ENCODE data around the gene ADISSP. TPM values are rescaled to one million over a fixed set of nuclear protein-coding genes. Genes with fewer than 3 reads are reported as not detected.

ADISSP gene
- total and polyA plus RNA-seq, 12 donors, result 7.7 to 21.0 (median 11.3) TPM

DNA sequence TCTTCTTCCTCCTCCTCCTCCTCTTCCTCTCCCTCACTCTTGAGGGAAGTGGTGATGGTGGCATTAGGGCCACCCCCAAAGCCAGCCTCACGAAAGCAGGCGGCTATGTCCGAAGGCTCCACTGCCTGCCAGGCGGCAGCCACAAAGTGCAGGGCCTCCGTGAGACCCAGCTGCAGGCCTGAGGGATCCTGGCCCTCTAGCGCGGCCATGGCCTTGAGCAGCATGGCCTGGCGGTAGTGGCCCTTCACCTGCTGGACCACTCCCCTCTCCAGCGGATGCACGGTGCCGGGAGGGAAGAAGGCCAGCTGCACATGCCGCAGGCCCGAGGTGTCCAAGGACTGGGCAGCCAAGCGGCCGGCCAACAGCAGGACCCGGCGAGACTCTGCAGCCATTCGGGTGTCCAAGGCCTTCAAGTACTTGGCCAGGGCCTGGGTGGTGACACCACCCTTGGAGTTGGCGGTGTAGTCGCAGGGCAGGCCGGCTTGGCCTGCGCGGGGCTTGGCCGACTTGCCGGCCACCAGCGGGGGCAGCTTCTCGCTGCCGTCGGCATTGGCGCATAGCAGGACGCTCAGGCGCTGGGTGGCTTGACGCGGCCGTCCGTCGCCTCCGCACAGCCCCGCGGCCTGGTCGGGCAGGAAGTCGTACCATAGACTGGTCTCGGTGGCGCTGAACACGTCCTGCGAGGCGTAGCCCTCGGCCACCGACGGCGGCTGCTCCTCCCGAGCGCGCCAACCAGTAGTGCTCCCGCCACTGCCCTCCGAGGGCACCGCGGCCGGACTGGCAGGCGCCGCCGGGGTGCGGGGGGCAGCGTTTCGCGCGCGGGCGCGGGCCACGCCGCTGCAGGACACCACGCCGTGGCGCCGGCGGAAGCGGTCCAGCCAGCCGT, 17.9 kb upstream of the ADISSP start:
- Histone ChIP-seq H3K27me3 (no peaks in the 10 kb centered on the region), H3K4me3 (peak overlapping the region; percentile 47 to 90 (median 70)), H3K27ac (peak overlapping the region; percentile 61 to 89 (median 84)), H3K36me3 (peaks cover 0 to 16% (median 0%) of the 10 kb centered on the region in 9 donors), H3K9me3 (no peaks in the 10 kb centered on the region), H3K4me1 (peaks cover 24 to 53% (median 40%) of the 10 kb centered on the region in 9 donors)
- peak in 1 of 2 donors; percentile 19 for DNase-seq
- WGBS, 2 donors, result 27 to 29% methylated on average over 69 to 79 of the region's 79 CpGs
- TF ChIP-seq, protein P1, sequence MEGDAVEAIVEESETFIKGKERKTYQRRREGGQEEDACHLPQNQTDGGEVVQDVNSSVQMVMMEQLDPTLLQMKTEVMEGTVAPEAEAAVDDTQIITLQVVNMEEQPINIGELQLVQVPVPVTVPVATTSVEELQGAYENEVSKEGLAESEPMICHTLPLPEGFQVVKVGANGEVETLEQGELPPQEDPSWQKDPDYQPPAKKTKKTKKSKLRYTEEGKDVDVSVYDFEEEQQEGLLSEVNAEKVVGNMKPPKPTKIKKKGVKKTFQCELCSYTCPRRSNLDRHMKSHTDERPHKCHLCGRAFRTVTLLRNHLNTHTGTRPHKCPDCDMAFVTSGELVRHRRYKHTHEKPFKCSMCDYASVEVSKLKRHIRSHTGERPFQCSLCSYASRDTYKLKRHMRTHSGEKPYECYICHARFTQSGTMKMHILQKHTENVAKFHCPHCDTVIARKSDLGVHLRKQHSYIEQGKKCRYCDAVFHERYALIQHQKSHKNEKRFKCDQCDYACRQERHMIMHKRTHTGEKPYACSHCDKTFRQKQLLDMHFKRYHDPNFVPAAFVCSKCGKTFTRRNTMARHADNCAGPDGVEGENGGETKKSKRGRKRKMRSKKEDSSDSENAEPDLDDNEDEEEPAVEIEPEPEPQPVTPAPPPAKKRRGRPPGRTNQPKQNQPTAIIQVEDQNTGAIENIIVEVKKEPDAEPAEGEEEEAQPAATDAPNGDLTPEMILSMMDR (IDR thresholded peaks at IDR 0.05), result no peak
- intact Hi-C loops (cut with DNase I), result loop anchor here in 9 of 10 donors (1.0 to 10.0 kb wide), 8 partner anchors 33 to 299 kb away; partner anchors contain the start of gene AP5S1 (in 7 of the 9)
- peak in 4 of 8 donors; percentile 9 to 36 (median 12) for ATAC-seq

DNA sequence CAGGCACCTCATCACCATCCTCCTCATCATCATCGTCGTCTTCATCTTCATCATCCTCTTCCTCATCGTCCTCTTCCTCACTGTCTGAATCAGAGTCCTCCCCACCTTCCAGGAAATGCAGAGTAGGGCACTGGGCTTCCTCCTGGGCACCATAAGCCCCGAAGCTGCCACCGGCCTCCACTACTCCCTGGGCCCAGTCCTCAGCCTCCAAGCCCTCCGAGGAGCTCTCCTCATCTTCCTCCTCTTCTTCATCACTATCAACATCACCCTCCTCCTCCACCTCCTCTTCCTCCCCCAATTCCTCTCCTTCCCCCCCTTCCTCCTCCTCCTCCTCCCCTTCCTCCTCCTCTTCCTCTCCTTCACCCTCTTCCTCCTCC, 17.3 kb upstream of the ADISSP start:
- H3K9me3 ChIP-seq, result no peaks in the 10 kb centered on the region
- H3K4me3 ChIP-seq, result peak overlapping the region in 9 of 10 donors; percentile 52 to 90 (median 70)
- H3K4me1 ChIP-seq, result peaks cover 24 to 53% (median 40%) of the 10 kb centered on the region in 9 donors
- no peak for DNase-seq
- intact Hi-C loops (cut with DNase I), result loop anchor here in 6 of 10 donors (5.0 to 10.0 kb wide), 4 partner anchors 37 to 300 kb away; partner anchors contain the start of gene AP5S1 (in 3 of the 6)
- ATAC-seq, result no peak
- H3K36me3 ChIP-seq, result peaks cover 0 to 16% (median 0%) of the 10 kb centered on the region in 9 donors
- H3K27ac ChIP-seq, result peak overlapping the region in 3 of 10 donors; percentile 76 to 89 (median 87)
- WGBS, 2 donors, result 74 to 77% methylated on average over 6 of the region's 6 CpGs
- no peaks in the 10 kb centered on the region for H3K27me3 ChIP-seq
- TF ChIP-seq, protein P1 (IDR thresholded peaks at IDR 0.05), result no peak

DNA sequence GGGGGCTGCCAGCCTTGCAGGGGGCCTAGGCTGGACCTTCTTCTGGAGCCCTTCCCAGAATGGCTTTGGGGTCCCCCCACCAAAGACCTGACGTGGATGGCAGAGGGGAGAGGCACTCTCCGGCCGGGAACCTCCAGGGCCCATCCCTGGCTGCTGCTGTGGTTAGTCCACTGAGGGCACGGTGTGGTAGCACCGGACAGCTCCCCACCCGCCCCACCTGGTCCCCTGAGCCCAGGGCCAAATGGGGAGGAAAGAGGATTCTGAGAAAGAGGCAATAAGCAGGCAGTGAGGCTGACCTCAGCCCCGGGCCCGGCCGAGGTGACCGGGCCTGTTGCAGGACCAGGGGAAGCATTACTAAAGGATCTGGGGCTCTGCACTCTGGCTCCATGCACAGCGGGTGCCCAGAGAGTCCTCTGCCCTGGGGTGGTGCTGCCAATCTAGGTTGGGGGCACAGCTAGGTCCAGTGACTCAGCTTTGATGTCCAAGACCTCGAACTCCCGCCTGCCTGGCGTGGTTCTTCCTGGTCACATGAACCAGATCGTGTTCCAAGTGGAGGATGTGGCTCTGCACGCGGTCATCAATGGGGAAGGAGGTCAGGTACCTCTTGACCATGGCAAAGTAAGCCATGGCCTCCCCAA, 16.8 kb upstream of the ADISSP start:
- ATAC-seq, result no peak
- TF ChIP-seq, protein P1 (IDR thresholded peaks at IDR 0.05), result no peak
- Histone ChIP-seq H3K27me3 (peaks cover 0 to 2% (median 0%) of the 10 kb centered on the region in 7 donors), H3K27ac (peak overlapping the region in 4 of 10 donors; percentile 10 to 89 (median 49)), H3K4me1 (peaks cover 24 to 53% (median 40%) of the 10 kb centered on the region in 9 donors), H3K4me3 (peak overlapping the region in 5 of 10 donors; percentile 5 to 90 (median 68)), H3K36me3 (peaks cover 0 to 16% (median 0%) of the 10 kb centered on the region in 9 donors), H3K9me3 (no peaks in the 10 kb centered on the region)
- 75 to 76% methylated on average over 17 of the region's 17 CpGs for WGBS, 2 donors
- intact Hi-C loops (cut with DNase I), result loop anchor here in 3 of 10 donors (5.0 to 10.0 kb wide), 3 partner anchors 38 to 300 kb away; partner anchors contain the start of gene AP5S1 (in 1 of the 3)
- peak in 1 of 2 donors; percentile 5 for DNase-seq

All from heart right ventricle (tissue), 16 donors.